Right lobe of liver (tissue), 6 donors: ENCODE data around the gene GNB1. TPM values are rescaled to one million over a fixed set of nuclear protein-coding genes. Genes with fewer than 3 reads are reported as not detected.
A peak's percentile ranks its signal among the peaks of the same experiment; 100 is the strongest.

Experiments used
- ATAC-seq, 4 donors: fragments of 200-7000 bp; cut with Tn5 transposase; one replicate each; pipeline ENCODE4 v1.9.1; 2020; ENCODE audit warnings: mild to moderate bottlenecking in 4 of 4, moderate library complexity in 4 of 4
- DNase-seq, 3 donors: peaks; one replicate each; pipeline ENCODE4 v3.0.0-alpha.2; 2020
- H3K27ac ChIP-seq, 3 donors: fragments of 200-600 bp; one replicate each; pipeline ENCODE4 v1.8.0; 2022
- H3K27me3 ChIP-seq, 2 donors: fragments of 200-600 bp; one replicate each; pipeline ENCODE4 v1.8.0; 2022
- H3K36me3 ChIP-seq, 4 donors: fragments of 200-600 bp; sonication (generic) in 1 of 4; one replicate each; pipeline versions ENCODE4 v1.5.1 to v1.8.0; 2017 to 2022; ENCODE audit warnings: control low read depth in 1 of 4
- H3K4me1 ChIP-seq, 4 donors: fragments of 200-600 bp; sonication (generic) in 1 of 4; one replicate each; pipeline versions ENCODE4 v1.5.1 to v1.8.0; 2017 to 2022; ENCODE audit warnings: control low read depth in 1 of 4
- H3K4me3 ChIP-seq, 3 donors: fragments of 200-600 bp; one replicate each; pipeline ENCODE4 v1.8.0; 2022
- H3K9me3 ChIP-seq, 4 donors: fragments of 200-600 bp; sonication (generic) in 1 of 4; one replicate each; pipeline versions ENCODE4 v1.5.1 to v1.8.0; 2017 to 2022; ENCODE audit warnings: control low read depth in 1 of 4
- CTCF ChIP-seq, 4 donors: fragments of 200-600 bp in 3 of 4; fragments of 450-650 bp in 1 of 4; IDR thresholded peaks; one replicate each; pipeline versions ENCODE4 v1.5.1 to v1.8.0; 2016 to 2022; ENCODE audit warnings: antibody characterized with exemption in 4 of 4, mild to moderate bottlenecking in 2 of 4
- POLR2A ChIP-seq: fragments of 450-650 bp; IDR thresholded peaks from one replicate; pipeline ENCODE4 v1.6.1; 2017; ENCODE audit warnings: antibody characterized with exemption, mild to moderate bottlenecking
- WGBS: methylation state at CpG from one replicate; pipeline ENCODE4 v1.1.6; 2018; ENCODE audit warnings: low coverage, low lambda C conversion rate; ENCODE audit not compliant: insufficient coverage; ENCODE audit errors: missing lambda C conversion rate; 5-methylcytosine and 5-hydroxymethylcytosine counted together
- intact Hi-C, 2 donors: fragments of 100-400 bp; cut with DNase I; formaldehyde crosslinking; loops; one replicate each; pipeline versions ENCODE4 v1.11.2 to v1.14.1; 2022
- total RNA-seq, 6 experiments: library from RNA; depleted of rRNA in 2 of 6; stranded (reverse); fragments of >200 nt in 2 of 6; fragmentation: NEBNext Ultra II Directional in 3 of 6; extraction: Animal tissue kit (Norgen Biotek cat#: 25700) in 3 of 6; gene quantifications; one replicate each; pipeline versions ENCODE4 v1.1.0 to v1.2.4, GENCODE V29; 2016 to 2023
- donor health status: DM: no; HTN: yes; CAD: no.
- donor health status: DM: no; HTN: no; CAD: no.
- donor health status: DM: no; HTN: no; CAD: no.
- donor health status: DM: no; HTN: yes; CAD: no.
- donor health status: DM: no; HTN: yes; CAD: no.

GNB1 gene
- total RNA-seq, 6 experiments from 2014 or later: 85.9 to 147 (median 104) TPM

GRCh38 chr1:1922956-1923833, 32.3 kb upstream of the GNB1 start:
- H3K27me3 ChIP-seq: no peaks in the 10 kb centered on the region
- H3K27ac ChIP-seq: no peak overlapping the region
- no peaks in the 10 kb centered on the region for H3K36me3 ChIP-seq
- intact Hi-C loops: no loop called here
- H3K4me3 ChIP-seq: no peak overlapping the region
- TF ChIP-seq POLR2A (no peak), CTCF (IDR thresholded peaks at IDR 0.05) (no peak)
- WGBS: 73% methylated on average over 3 of the region's 29 CpGs
- DNase-seq (peak; percentile 69 to 85 (median 84)), ATAC-seq (peak; percentile 20 to 37 (median 32))
- H3K4me1 ChIP-seq: peaks cover 0 to 21% (median 10%) of the 10 kb centered on the region in 4 donors
- H3K9me3 ChIP-seq: no peaks in the 10 kb centered on the region

DNA sequence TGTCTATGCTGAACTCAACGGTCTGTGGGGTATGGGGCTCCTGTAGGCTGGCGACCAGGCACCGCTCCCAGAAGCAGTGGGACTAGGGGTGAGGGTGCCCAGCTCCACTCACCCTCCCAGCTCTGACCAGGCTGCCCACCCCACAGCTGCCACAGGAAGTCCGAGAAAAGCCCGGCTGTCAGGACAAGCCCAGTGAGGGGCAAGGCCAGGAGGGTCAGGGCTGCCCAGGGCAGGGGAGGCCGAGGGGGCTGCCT, 31.7 kb upstream of the GNB1 start:
- no peak for TF ChIP-seq POLR2A
- no peak for TF ChIP-seq CTCF (IDR thresholded peaks at IDR 0.05)
- Histone ChIP-seq H3K4me3 (no peak overlapping the region), H3K36me3 (no peaks in the 10 kb centered on the region), H3K27me3 (no peaks in the 10 kb centered on the region), H3K9me3 (no peaks in the 10 kb centered on the region), H3K4me1 (peaks cover 0 to 23% (median 10%) of the 10 kb centered on the region in 4 donors), H3K27ac (no peak overlapping the region)
- no peak for DNase-seq
- intact Hi-C loops: no loop called here
- ATAC-seq: no peak
- no CpG with 5 or more reads among the region's 6 CpGs for WGBS

DNA sequence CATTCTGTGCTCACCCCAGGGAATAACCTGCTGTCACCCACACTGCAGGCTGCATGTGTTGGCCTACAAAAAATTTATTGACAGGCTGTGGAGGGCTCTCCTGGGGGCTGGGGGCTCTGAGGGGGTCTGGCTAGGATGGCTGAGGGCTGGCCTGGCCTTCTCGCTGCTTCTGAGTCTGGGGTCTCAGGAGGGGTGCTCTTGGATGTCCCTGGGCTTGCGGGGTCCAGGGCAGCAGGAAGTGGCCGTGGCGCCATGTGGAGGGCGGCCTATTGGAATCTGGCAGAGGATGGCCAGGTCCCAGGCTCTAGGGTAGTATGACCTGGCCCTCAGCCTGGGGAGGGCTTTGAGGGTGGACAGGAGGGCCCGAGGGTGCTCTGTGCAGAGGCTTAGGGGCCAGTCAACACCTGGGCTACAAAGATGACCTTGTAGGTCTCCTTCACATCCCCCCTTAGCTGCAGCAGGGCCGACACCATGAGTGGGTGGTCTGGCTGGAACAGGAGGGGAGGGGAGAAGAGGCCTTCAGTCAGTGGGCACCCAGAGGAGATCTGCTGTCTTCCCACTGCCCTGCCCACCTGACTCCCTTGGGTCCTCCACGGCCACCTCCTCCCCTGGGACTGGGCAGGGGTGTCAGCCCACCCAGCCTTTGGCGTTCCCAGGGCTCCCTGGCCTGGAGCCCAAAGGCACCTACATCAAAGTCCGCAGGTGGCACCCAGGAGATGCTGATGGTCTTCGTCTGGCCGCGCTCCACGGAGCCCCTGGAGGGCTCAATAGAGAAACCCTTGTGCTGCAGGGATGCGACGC, 31.2 kb upstream of the GNB1 start:
- TF ChIP-seq CTCF (IDR thresholded peaks at IDR 0.05) (no peak), POLR2A (no peak)
- peaks cover 0 to 23% (median 10%) of the 10 kb centered on the region in 4 donors for H3K4me1 ChIP-seq

DNA sequence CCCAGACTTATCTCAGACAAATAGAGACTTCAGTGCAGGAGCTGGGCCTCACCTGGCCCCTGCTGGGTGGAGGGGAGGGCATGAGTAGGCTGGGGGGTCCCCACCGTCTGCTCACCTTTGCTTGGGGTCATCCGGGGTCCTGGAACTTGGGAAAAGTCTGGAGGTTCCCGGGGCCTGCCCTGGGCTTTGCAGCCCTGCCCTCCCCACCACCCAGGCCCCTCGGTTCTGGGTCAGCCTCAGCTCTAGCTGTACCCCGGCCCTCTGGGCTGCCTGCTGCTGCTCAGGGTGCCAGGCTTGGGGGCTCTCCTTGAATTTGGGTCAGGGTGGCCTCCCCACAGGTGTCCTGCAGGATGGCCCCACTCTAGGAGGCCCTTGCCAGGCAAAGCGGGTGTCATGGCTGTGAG, 30.6 kb upstream of the GNB1 start:
- Histone ChIP-seq H3K4me3 (no peak overlapping the region), H3K27me3 (no peaks in the 10 kb centered on the region), H3K4me1 (peaks cover 0 to 23% (median 10%) of the 10 kb centered on the region in 4 donors), H3K27ac (no peak overlapping the region), H3K9me3 (no peaks in the 10 kb centered on the region), H3K36me3 (no peaks in the 10 kb centered on the region)
- WGBS: 83% methylated on average over 1 of the region's 6 CpGs
- ATAC-seq (no peak), DNase-seq (peak in 2 of 3 donors; percentile 50 to 57)
- intact Hi-C loops: no loop called here
- TF ChIP-seq POLR2A (no peak), CTCF (IDR thresholded peaks at IDR 0.05) (no peak)

More for the DNA sequence above, 31.2 kb upstream of the GNB1 start:
- intact Hi-C loops: no loop called here
- 100% methylated on average over 1 of the region's 16 CpGs for WGBS
- DNase-seq (peak in 2 of 3 donors; percentile 49 to 53), ATAC-seq (no peak)
- Histone ChIP-seq H3K36me3 (no peaks in the 10 kb centered on the region), H3K9me3 (no peaks in the 10 kb centered on the region), H3K4me3 (no peak overlapping the region), H3K27ac (no peak overlapping the region), H3K27me3 (no peaks in the 10 kb centered on the region)
